Trophoblast cell (in vitro differentiated cells and primary cell): ENCODE results near the gene WDR82.
"Not testable (repeated sequence)": the region's sequence is repeated elsewhere in the genome, so short reads cannot be mapped to it uniquely, and the experiment has no call there.

Experiments
- DNase-seq, 2 donors: peaks; one replicate each; pipeline ENCODE4 v3.0.0-alpha.2; 2016
- H2AFZ ChIP-seq: 2 replicates; pipeline ENCODE4 v1.6.1; 2013; ENCODE audit warnings: low read length, moderate library complexity, mild to moderate bottlenecking; ENCODE audit not compliant: insufficient read depth, poor library complexity
- H2AK5ac ChIP-seq: 2 replicates; pipeline ENCODE4 v1.6.1; 2013; ENCODE audit warnings: mild to moderate bottlenecking, low read length
- H2BK120ac ChIP-seq: 2 replicates; pipeline ENCODE4 v1.6.1; 2013; ENCODE audit warnings: low read length, mild to moderate bottlenecking, moderate library complexity; ENCODE audit not compliant: insufficient read depth, poor library complexity
- H2BK12ac ChIP-seq: 2 replicates; pipeline ENCODE4 v1.6.1; 2013; ENCODE audit warnings: mild to moderate bottlenecking, low read length, moderate library complexity
- H2BK5ac ChIP-seq: 2 replicates; pipeline ENCODE4 v1.6.1; 2013; ENCODE audit warnings: low read length, low read depth, moderate library complexity, mild to moderate bottlenecking; ENCODE audit not compliant: poor library complexity
- H3K14ac ChIP-seq: 2 replicates; pipeline ENCODE4 v1.6.1; 2013; ENCODE audit warnings: mild to moderate bottlenecking, low read length
- H3K18ac ChIP-seq: 2 replicates; pipeline ENCODE4 v1.6.1; 2013; ENCODE audit warnings: mild to moderate bottlenecking, low read length
- H3K23ac ChIP-seq: 2 replicates; pipeline ENCODE4 v1.6.1; 2013; ENCODE audit warnings: low read length
- H3K27ac ChIP-seq: 2 replicates; pipeline ENCODE4 v1.5.1; 2013; ENCODE audit warnings: low read depth, mild to moderate bottlenecking, inconsistent platforms, low read length, moderate library complexity
- H3K27me3 ChIP-seq: 2 replicates; pipeline ENCODE4 v1.6.1; 2013; ENCODE audit warnings: inconsistent platforms, mild to moderate bottlenecking, low read length, moderate library complexity; ENCODE audit not compliant: insufficient read depth
- H3K36me3 ChIP-seq, 2 experiments: 1 replicate in 1 of 2; 2 replicates in 1 of 2; pipeline ENCODE4 v1.6.1; 2013; ENCODE audit warnings: low read length in 2 of 2, mild to moderate bottlenecking in 2 of 2, moderate library complexity in 1 of 2; ENCODE audit not compliant: insufficient read depth in 2 of 2, control insufficient read depth in 1 of 2
- H3K4ac ChIP-seq: 2 replicates; pipeline ENCODE4 v1.6.1; 2013; ENCODE audit warnings: low read depth, mild to moderate bottlenecking, low read length, moderate library complexity
- H3K4me1 ChIP-seq, 2 experiments: 1 replicate in 1 of 2; 2 replicates in 1 of 2; pipeline ENCODE4 v1.6.1; 2013; ENCODE audit warnings: low read length in 2 of 2, mild to moderate bottlenecking in 2 of 2, moderate library complexity in 1 of 2; ENCODE audit not compliant: insufficient read depth in 2 of 2, control insufficient read depth in 1 of 2
- H3K4me2 ChIP-seq: 2 replicates; pipeline ENCODE4 v1.6.1; 2013; ENCODE audit warnings: inconsistent platforms, mild to moderate bottlenecking, low read length, moderate library complexity
- H3K4me3 ChIP-seq: 2 replicates; pipeline ENCODE4 v1.5.1; 2013; ENCODE audit warnings: mild to moderate bottlenecking, low read depth, low read length, inconsistent platforms
- H3K79me1 ChIP-seq: one replicate; pipeline ENCODE4 v1.6.1; 2013; ENCODE audit warnings: low read length
- H3K79me2 ChIP-seq: 2 replicates; pipeline ENCODE4 v1.6.1; 2013; ENCODE audit warnings: low read length, mild to moderate bottlenecking; ENCODE audit not compliant: control insufficient read depth, insufficient read depth, poor library complexity
- H3K9ac ChIP-seq: 2 replicates; pipeline ENCODE4 v1.6.1; 2013; ENCODE audit warnings: mild to moderate bottlenecking, low read length
- H3K9me3 ChIP-seq: 2 replicates; pipeline ENCODE4 v1.6.1; 2013; ENCODE audit warnings: low read depth, mild to moderate bottlenecking, control low read depth, inconsistent platforms, low read length; ENCODE audit not compliant: insufficient read depth
- H4K12ac ChIP-seq: 2 replicates; pipeline ENCODE4 v1.6.1; 2013; ENCODE audit warnings: low read depth, mild to moderate bottlenecking, low read length, moderate library complexity
- H4K8ac ChIP-seq: 2 replicates; pipeline ENCODE4 v1.6.1; 2013; ENCODE audit warnings: low read depth, mild to moderate bottlenecking, low read length, moderate library complexity
- H4K91ac ChIP-seq: one replicate; pipeline ENCODE4 v1.6.1; 2013; ENCODE audit warnings: low read depth, mild to moderate bottlenecking, low read length, moderate library complexity
- WGBS: extraction: QIAGEN DNeasy Blood & Tissue Kit; methylation state at CpG from one replicate; pipeline ENCODE4 v1.1.7; 2013; ENCODE audit warnings: missing lambda C conversion rate; ENCODE audit not compliant: insufficient read length, insufficient coverage; ENCODE audit errors: extremely low coverage; 5-methylcytosine and 5-hydroxymethylcytosine counted together

Gene WDR82

DNA sequence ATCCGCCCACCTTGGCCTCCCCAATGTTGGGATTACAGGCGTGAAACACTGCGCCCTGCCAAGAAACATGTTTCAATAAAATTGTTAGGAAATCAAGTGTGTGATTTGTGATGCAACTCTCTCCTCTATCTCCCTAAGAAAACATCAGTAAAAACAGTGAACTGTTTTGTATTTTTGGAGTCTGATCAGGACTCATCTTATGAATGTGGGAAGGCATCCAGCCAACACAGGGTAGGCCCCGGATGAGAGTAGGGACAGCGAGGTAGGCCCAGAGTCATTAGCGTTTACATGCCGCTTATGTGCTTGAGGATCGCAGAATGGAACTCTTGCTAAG, 8.3 kb upstream of the WDR82 start:
- Histone ChIP-seq H2BK12ac (no peak overlapping the region), H3K4me1 (peaks cover 10 to 13% of the 10 kb centered on the region in 2 experiments), H4K8ac (peak overlapping the region; percentile 100), H3K4ac (no peak overlapping the region), H3K79me1 (peaks cover 2% of the 10 kb centered on the region), H3K36me3 (peaks cover 0 to 2% of the 10 kb centered on the region in 2 experiments), H3K79me2 (peaks cover 2% of the 10 kb centered on the region), H2AK5ac (no peak overlapping the region), H3K27me3 (no peaks in the 10 kb centered on the region), H3K18ac (no peak overlapping the region), H2AFZ (no peak overlapping the region), H3K23ac (no peak overlapping the region), H3K27ac (no peak overlapping the region), H3K4me2 (peak overlapping the region; percentile 65), H3K4me3 (no peak overlapping the region), H3K14ac (peak overlapping the region; percentile 59), H4K91ac (peak overlapping the region; percentile 41), H3K9ac (peak overlapping the region; percentile 54), H2BK5ac (no peak overlapping the region), H3K9me3 (no peaks in the 10 kb centered on the region), H4K12ac (peak overlapping the region; percentile 33), H2BK120ac (no peak overlapping the region)
- no peak for DNase-seq
- WGBS: no CpG with 5 or more reads among the region's 8 CpGs

GRCh38 chr3:52284051-52284450, 5.6 kb upstream of the WDR82 start:
- not testable (repeated sequence) for H3K9me3 ChIP-seq, H4K91ac ChIP-seq, H3K4me2 ChIP-seq, H3K36me3 ChIP-seq, DNase-seq, H2BK5ac ChIP-seq, H2AFZ ChIP-seq, H3K27me3 ChIP-seq, H2BK12ac ChIP-seq, H3K14ac ChIP-seq, H4K8ac ChIP-seq, H3K79me2 ChIP-seq, H2BK120ac ChIP-seq, H3K23ac ChIP-seq, H2AK5ac ChIP-seq, H3K18ac ChIP-seq, H3K79me1 ChIP-seq, H4K12ac ChIP-seq, H3K9ac ChIP-seq, H3K4me3 ChIP-seq, H3K4ac ChIP-seq, H3K27ac ChIP-seq
- no CpG with 5 or more reads among the region's 4 CpGs for WGBS
- peaks cover 11 to 18% of the 10 kb centered on the region in 2 experiments for H3K4me1 ChIP-seq

DNA sequence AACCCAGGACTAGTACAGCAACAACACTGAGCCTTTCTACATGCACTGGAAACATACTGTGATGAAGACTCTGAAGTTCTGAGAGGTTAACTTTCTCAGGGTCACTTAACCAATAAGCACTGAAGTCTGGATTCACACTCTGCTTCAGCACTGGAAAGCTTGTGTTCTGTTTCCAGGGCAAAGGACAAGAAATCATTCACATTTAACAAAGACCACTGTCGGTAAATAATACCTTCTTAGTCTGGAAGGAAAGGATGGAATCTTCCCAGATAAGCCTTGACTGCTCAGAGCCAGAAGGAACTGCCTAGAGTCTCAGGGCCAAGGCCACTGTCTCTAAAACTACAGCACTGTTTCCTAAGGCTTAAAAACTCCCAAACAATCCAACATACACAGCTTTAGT, 4.9 kb upstream of the WDR82 start:
- no peak overlapping the region for H4K91ac ChIP-seq
- no peak overlapping the region for H2BK120ac ChIP-seq
- peaks cover 12 to 16% of the 10 kb centered on the region in 2 experiments for H3K4me1 ChIP-seq
- H2BK5ac ChIP-seq: no peak overlapping the region
- H3K4me3 ChIP-seq: no peak overlapping the region
- H3K36me3 ChIP-seq: no peaks in the 10 kb centered on the region
- H3K79me1 ChIP-seq: peaks cover 13% of the 10 kb centered on the region
- DNase-seq: no peak
- H3K18ac ChIP-seq: no peak overlapping the region
- H3K9me3 ChIP-seq: no peaks in the 10 kb centered on the region
- H3K23ac ChIP-seq: no peak overlapping the region
- H4K8ac ChIP-seq: no peak overlapping the region
- no CpG with 5 or more reads among the region's 1 CpG for WGBS
- H4K12ac ChIP-seq: no peak overlapping the region
- no peak overlapping the region for H3K4me2 ChIP-seq
- H3K9ac ChIP-seq: no peak overlapping the region
- H3K79me2 ChIP-seq: peaks cover 6% of the 10 kb centered on the region
- H2AK5ac ChIP-seq: no peak overlapping the region
- no peak overlapping the region for H3K4ac ChIP-seq
- H3K27ac ChIP-seq: no peak overlapping the region
- H2AFZ ChIP-seq: no peak overlapping the region
- H3K14ac ChIP-seq: no peak overlapping the region
- no peaks in the 10 kb centered on the region for H3K27me3 ChIP-seq
- H2BK12ac ChIP-seq: no peak overlapping the region

DNA sequence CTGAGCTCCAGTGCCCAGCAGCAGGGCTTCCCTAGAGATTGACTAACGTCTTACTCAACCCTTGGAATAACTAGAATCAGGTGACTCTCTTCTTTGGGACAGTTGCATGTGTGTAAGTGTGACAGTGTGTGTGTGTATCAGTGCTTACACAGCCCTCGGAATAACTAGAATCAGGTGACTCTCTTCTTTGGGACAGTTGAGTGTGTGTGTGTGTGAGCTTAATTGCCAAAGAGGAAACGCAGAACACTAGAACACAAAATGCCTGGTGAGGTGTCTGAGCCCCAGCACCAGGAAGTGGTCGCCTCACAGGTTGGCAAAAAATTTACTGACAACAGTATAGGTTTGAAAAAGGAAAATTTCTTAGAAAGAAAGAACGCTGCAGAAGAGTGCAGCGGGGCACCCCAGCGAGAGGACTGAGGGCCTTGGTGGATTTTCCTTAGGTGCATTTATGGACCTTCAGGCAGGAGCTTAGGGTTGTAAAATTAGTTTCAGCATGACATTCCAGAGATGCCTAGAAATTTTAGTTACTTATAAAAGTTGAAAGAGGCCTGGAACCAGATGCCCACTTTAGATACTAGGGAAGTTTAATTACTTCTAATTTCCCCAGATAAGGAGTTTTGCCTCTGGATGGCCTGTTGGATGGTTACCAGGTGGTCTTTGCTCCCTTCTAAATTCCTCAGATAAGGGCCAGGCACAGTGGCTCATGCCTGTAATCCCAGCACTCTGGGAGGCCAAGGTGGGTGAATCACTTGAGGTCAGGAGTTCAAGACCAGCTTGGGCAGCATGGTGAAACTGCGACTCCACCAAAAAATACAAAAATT, 3.7 kb upstream of the WDR82 start:
- peaks cover 18% of the 10 kb centered on the region for H3K79me1 ChIP-seq
- H2BK120ac ChIP-seq: no peak overlapping the region
- no peaks in the 10 kb centered on the region for H3K36me3 ChIP-seq
- no peak overlapping the region for H4K91ac ChIP-seq
- WGBS: no CpG with 5 or more reads among the region's 8 CpGs
- no peak overlapping the region for H3K4me3 ChIP-seq
- no peak overlapping the region for H3K9ac ChIP-seq
- no peaks in the 10 kb centered on the region for H3K9me3 ChIP-seq
- H2AFZ ChIP-seq: no peak overlapping the region
- no peak overlapping the region for H3K14ac ChIP-seq
- H3K27ac ChIP-seq: peak overlapping the region; percentile 15
- peaks cover 12 to 16% of the 10 kb centered on the region in 2 experiments for H3K4me1 ChIP-seq
- H3K4ac ChIP-seq: no peak overlapping the region
- H4K8ac ChIP-seq: no peak overlapping the region
- H3K27me3 ChIP-seq: no peaks in the 10 kb centered on the region
- H2AK5ac ChIP-seq: no peak overlapping the region
- no peak for DNase-seq
- no peak overlapping the region for H3K18ac ChIP-seq
- no peak overlapping the region for H3K23ac ChIP-seq
- no peak overlapping the region for H2BK5ac ChIP-seq
- H4K12ac ChIP-seq: no peak overlapping the region
- H3K4me2 ChIP-seq: peak overlapping the region; percentile 16
- H2BK12ac ChIP-seq: no peak overlapping the region
- H3K79me2 ChIP-seq: peaks cover 13% of the 10 kb centered on the region
